GM19395 (cell line): ENCODE data around the gene SMARCD2.
"Not testable (repeated sequence)": the region's sequence is repeated elsewhere in the genome, so short reads cannot be mapped to it uniquely, and the experiment has no call there.

Experiments used
- ATAC-seq: cut with Tn5 transposase; IDR thresholded peaks from one replicate; pipeline ENCODE4 v1.9.1; 2021; ENCODE audit warnings: mild to moderate bottlenecking, moderate library complexity; ENCODE audit not compliant: unreplicated experiment

The SMARCD2 gene

DNA sequence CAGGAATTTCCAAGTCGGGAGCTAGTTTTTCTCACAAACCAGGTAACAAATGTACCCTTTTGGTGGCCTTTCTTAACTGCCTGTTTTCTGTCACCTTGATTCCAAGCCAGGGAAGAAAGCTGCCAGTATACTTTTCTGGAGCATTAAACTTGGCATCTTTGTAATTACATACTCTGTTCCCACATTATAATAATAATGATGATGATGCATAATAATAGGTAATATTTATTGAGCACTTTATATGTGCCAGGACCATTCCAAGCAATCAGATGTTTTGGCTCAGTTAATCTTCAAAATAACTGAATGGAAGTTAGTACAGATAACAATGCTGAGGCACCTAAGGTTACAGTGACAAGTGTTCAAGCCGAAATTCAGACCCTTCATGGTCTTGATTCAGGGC lies 26.4 kb downstream of the SMARCD2 start:
- no peak for ATAC-seq

DNA sequence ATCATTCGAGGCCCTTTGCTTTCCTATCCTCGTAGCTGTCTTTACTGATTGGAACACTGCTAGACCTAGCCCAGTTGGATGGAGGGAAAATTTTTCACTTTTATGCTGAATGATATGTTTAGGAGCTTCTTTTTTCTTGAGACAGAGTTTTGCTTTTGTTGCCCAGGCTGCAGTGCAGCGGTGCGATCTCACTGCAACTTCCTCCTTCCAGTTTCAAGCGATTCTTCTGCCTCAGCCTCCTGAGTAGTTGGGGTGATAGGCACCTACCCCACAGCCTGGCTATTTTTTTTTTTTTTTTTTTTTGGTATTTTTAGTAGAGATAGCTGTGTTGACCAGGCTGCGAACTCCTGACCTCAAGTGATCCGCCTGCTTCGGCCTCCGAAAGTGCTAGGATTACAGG lies 32.5 kb downstream of the SMARCD2 start:
- ATAC-seq: no peak

- ATAC-seq: no peak
Measured at GRCh38 chr17:63805591-63805990, 36.9 kb downstream of the SMARCD2 start.

DNA sequence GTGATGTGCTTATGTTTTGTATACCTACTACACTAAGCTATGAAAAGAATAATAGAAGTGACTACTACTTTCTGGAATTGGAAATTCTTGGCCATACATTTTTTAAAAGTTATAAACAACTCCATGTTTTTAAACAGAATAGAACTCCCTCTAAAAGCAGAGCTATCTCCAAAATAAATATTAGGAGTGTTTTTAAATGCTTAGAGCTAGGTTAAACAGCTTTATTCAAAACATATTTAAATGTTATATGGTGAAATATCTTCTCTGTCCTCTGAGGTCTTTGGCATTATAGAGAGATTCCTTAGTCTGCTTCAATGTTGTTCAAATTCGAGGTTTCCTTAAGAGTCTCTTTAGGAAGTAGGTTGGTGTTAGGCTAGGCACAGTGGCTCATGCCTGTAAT lies 38.2 kb downstream of the SMARCD2 start:
- no peak for ATAC-seq

DNA sequence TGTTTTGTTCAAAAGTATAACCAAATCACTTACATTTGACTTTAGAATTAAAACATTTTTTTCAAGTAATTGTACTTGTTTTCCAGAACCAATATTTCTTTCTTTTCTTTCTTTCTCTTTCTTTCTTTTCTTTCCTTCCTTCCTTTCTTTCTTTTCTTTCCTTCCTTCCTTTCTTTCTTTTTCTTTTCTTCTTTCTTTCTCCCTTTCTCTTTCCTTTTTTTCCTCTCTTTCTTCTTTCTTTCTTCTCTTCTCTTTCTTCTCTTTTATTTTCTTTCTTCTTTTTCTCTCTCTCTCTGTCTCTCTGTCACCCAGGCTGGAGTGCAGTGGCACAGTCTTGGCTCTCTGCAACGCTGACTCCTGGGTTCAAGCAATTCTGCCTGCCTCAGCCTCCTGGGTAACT lies 41.7 kb downstream of the SMARCD2 start:
- no peak for ATAC-seq

GRCh38 chr17:63798572-63799106 lies 43.8 kb downstream of the SMARCD2 start:
- ATAC-seq: no peak

- ATAC-seq: not testable (repeated sequence)
Measured at GRCh38 chr17:63796375-63796774, 46.1 kb downstream of the SMARCD2 start.

DNA sequence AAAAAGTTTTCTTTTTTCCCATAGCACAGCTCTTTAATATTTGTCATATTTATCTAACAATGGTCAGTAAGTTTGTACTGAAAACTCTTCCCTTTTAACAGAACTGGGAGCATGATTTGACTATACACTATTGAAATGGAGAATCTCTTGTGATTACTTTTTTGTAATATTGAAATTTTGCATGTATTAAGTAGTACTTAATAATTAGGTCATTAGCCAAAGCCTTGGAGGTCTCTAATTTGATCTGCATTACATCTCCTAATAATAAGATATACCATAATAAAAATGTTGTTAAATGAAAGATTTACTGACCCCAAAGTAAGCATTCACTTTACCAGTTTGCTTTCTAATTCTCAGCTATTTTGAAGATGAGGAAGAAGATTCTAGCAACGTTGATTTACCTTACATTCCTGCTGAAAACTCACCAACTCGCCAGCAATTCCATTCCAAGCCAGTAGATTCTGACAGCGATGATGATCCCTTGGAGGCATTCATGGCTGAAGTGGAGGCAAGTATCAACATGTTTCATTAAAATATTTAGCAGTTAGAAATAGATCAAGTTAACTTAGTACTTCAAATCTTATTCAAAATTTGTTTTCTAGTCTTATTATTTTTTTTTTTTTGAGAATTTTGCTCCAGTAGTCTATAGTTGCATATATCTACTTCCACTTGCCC lies 50.3 kb downstream of the SMARCD2 start:
- ATAC-seq: no peak

- ATAC-seq: no peak
Measured at GRCh38 chr17:63790057-63790456, 52.4 kb downstream of the SMARCD2 start.

- ATAC-seq: no peak
Measured at GRCh38 chr17:63786971-63787711, 55.3 kb downstream of the SMARCD2 start.

DNA sequence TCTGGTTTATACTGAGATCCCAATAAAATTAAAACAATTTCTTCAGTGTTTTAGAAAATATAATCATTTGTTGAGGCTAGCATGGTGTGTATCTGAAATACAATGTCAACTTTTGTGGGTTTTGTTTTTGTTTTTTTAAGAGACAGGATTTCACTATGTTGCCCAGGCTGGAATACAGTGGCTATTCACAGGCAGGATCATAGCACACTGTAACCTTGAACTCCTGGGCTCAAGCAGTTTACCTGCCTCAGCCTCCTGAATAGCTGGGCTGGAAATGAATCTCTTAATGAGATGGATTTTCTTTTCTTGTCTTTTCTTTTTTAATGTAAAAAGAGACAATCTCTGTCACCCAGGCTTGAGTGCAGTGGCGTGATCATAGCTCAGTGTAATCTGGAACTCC lies 56.4 kb downstream of the SMARCD2 start:
- ATAC-seq: no peak

DNA sequence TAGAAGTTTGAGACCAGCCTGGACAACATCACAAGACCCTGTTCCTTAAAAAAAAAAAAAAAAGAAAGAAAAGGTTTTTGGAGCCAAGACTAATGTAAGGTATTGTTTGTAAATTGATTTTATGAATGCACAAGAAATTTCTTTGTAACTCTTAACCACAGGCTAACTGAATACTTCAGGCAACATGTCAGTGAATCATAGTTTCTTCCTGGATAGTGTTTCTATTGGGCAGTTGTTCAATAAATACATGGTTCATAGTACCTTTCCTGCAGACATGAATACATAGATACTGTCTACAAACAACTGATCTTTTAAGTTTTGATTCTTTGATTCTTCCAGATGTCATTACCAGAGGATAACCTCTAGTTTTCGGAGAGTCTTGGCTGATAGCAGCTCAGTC lies 56.9 kb downstream of the SMARCD2 start:
- ATAC-seq: no peak

DNA sequence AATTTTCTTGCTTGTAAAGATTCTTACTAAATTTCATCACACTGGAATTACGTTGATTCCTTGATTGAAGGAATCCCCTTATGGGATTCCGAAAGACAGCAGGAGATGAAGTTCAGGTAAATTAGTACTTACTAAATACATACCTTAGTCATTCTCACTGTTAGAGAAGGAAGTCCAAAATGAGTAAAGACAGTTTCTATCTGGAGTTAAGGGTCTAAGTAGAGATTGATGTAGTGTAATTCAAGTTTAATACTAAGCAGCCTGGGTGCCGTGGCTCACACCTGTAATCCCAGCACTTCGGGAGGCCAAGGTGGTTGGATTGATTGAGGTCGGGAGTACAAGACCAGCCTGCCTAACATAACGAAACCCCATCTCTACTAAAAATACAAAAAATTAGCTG lies 59.0 kb downstream of the SMARCD2 start:
- ATAC-seq: no peak
